ENCODE data around the gene SUFU.

SUFU gene

GRCh38 chr10:102605712-102606111 is 101.9 kb downstream of the SUFU start:
- DNase-seq (ENCODE audit: low read depth), result no peak
- H3K4me3 ChIP-seq (ENCODE audit: low read depth, low read length), result no peak overlapping the region
- TF ChIP-seq CTCF (conservative IDR thresholded peaks at IDR 0.05; ENCODE audit: low read depth, low read length), result no peak

GRCh38 chr10:102608487-102608886 is 104.7 kb downstream of the SUFU start:
- DNase-seq (ENCODE audit: low read depth), result no peak
- no peak for TF ChIP-seq CTCF (conservative IDR thresholded peaks at IDR 0.05; ENCODE audit: low read depth, low read length)

GRCh38 chr10:102610441-102610887 is 106.7 kb downstream of the SUFU start:
- no peak overlapping the region for H3K4me3 ChIP-seq (ENCODE audit: low read depth, low read length)
- DNase-seq (ENCODE audit: low read depth), result no peak
- TF ChIP-seq CTCF (conservative IDR thresholded peaks at IDR 0.05; ENCODE audit: low read depth, low read length), result no peak

More at GRCh38 chr10:102608487-102608886, 104.7 kb downstream of the SUFU start:
- no peak overlapping the region for H3K4me3 ChIP-seq (ENCODE audit: low read depth, low read length)

- no peak for DNase-seq (ENCODE audit: low read depth)
- TF ChIP-seq CTCF (conservative IDR thresholded peaks at IDR 0.05; ENCODE audit: low read depth, low read length), result no peak
- no peak overlapping the region for H3K4me3 ChIP-seq (ENCODE audit: low read depth, low read length)
These were observed 107.8 kb downstream of the SUFU start for GRCh38 chr10:102611514-102612087.

- DNase-seq (ENCODE audit: low read depth), result no peak
- no peak overlapping the region for H3K4me3 ChIP-seq (ENCODE audit: low read depth, low read length)
- TF ChIP-seq CTCF (conservative IDR thresholded peaks at IDR 0.05; ENCODE audit: low read depth, low read length), result no peak
These were observed 109.1 kb downstream of the SUFU start for GRCh38 chr10:102612964-102613275.

GRCh38 chr10:102613286-102613685 is 109.5 kb downstream of the SUFU start:
- TF ChIP-seq CTCF (conservative IDR thresholded peaks at IDR 0.05; ENCODE audit: low read depth, low read length), result no peak
- no peak overlapping the region for H3K4me3 ChIP-seq (ENCODE audit: low read depth, low read length)
- DNase-seq (ENCODE audit: low read depth), result no peak

GRCh38 chr10:102613785-102614184 is 110.0 kb downstream of the SUFU start:
- TF ChIP-seq CTCF (conservative IDR thresholded peaks at IDR 0.05; ENCODE audit: low read depth, low read length), result no peak
- no peak overlapping the region for H3K4me3 ChIP-seq (ENCODE audit: low read depth, low read length)
- no peak for DNase-seq (ENCODE audit: low read depth)
